PC-3 (cell line): ENCODE results near the gene PRR5. TPM values are rescaled to one million over a fixed set of nuclear protein-coding genes. Genes with fewer than 3 reads are reported as not detected.

Source experiments
- ATAC-seq: fragments of 200-7000 bp; cut with Tn5 transposase; 2 replicates; pipeline ENCODE4 v1.9.1; 2020; ENCODE audit warnings: mild to moderate bottlenecking, moderate library complexity
- BruUV-seq: library from RNA; stranded (reverse); fragments of 400-500 nt; replicated peaks from 2 replicates; lab custom pipeline; 2021; lab: Mats Ljungman, UMichigan
- CTCF ChIA-PET: fragments of 300-600 bp; sonication (Branson Sonifier 250); formaldehyde crosslinking; loops from one replicate; lab custom pipeline; 2022; ENCODE audit warnings: antibody characterized with exemption; lab: Charles Lee
- POLR2A ChIA-PET: fragments of 300-600 bp; sonication (Branson Sonifier 250); formaldehyde crosslinking; loops from one replicate; lab custom pipeline; 2022; ENCODE audit warnings: antibody characterized with exemption; ENCODE audit not compliant: unreplicated experiment; lab: Charles Lee
- DNase-seq: peaks from one replicate; pipeline ENCODE4 v3.0.0-alpha.2; 2015
- H2AFZ ChIP-seq: fragments of 300-600 bp; sonication (generic); 2 replicates; pipeline ENCODE4 v1.6.0; 2016; ENCODE audit warnings: antibody characterized with exemption, low read length
- H3F3A ChIP-seq: fragments of 300-600 bp; sonication (generic); one replicate; pipeline ENCODE4 v1.6.0; 2017; ENCODE audit warnings: antibody characterized with exemption, low read length, control low read depth, mild to moderate bottlenecking; ENCODE audit not compliant: unreplicated experiment
- H3K27ac ChIP-seq: fragments of 300-600 bp; sonication (generic); 2 replicates; pipeline ENCODE4 v1.5.1; 2016; ENCODE audit warnings: mild to moderate bottlenecking, low read length
- H3K27me3 ChIP-seq: fragments of 300-600 bp; sonication (generic); 2 replicates; pipeline ENCODE4 v1.6.1; 2016; ENCODE audit warnings: low read length, mixed read lengths
- H3K36me3 ChIP-seq: fragments of 300-600 bp; sonication (generic); 2 replicates; pipeline ENCODE4 v1.6.1; 2016; ENCODE audit warnings: low read depth, mixed run types, low read length, mixed read lengths
- H3K4me1 ChIP-seq: fragments of 300-600 bp; sonication (generic); 2 replicates; pipeline ENCODE4 v1.5.1; 2016; ENCODE audit warnings: low read length; ENCODE audit not compliant: insufficient read depth
- H3K4me2 ChIP-seq: fragments of 300-600 bp; sonication (generic); 2 replicates; pipeline ENCODE4 v1.6.0; 2016; ENCODE audit warnings: low read length
- H3K4me3 ChIP-seq: fragments of 300-600 bp; sonication (generic); 2 replicates; pipeline ENCODE4 v1.5.1; 2016; ENCODE audit warnings: mild to moderate bottlenecking, low read length, mixed read lengths
- H3K79me2 ChIP-seq: fragments of 300-600 bp; sonication (generic); 2 replicates; pipeline ENCODE4 v1.6.1; 2017; ENCODE audit warnings: low read length, mixed read lengths
- H3K9ac ChIP-seq: fragments of 300-600 bp; sonication (generic); 2 replicates; pipeline ENCODE4 v1.6.0; 2016; ENCODE audit warnings: mild to moderate bottlenecking, low read length
- H3K9me2 ChIP-seq: fragments of 300-600 bp; sonication (generic); replicated peaks from 2 replicates; pipeline ENCODE4 v1.6.1; 2016; ENCODE audit warnings: mixed run types, low read length, mixed read lengths
- H3K9me3 ChIP-seq: fragments of 300-600 bp; sonication (generic); 2 replicates; pipeline ENCODE4 v1.6.1; 2016; ENCODE audit warnings: low read length, mixed read lengths
- H4K20me1 ChIP-seq: fragments of 300-600 bp; sonication (generic); 2 replicates; pipeline ENCODE4 v1.6.1; 2016; ENCODE audit warnings: low read length, mixed read lengths
- EZH2 ChIP-seq: fragments of 300-600 bp; sonication (generic); IDR thresholded peaks from one replicate; pipeline ENCODE4 v1.6.1; 2017; ENCODE audit warnings: antibody characterized with exemption, mild to moderate bottlenecking, low read length; ENCODE audit not compliant: unreplicated experiment
- EZH2phosphoT487 ChIP-seq: fragments of 300-600 bp; sonication (generic); IDR thresholded peaks from 2 replicates; pipeline ENCODE4 v1.6.1; 2018; ENCODE audit warnings: mild to moderate bottlenecking, antibody characterized with exemption, low read length, borderline replicate concordance
- intact Hi-C: fragments of 100-400 bp; cut with micrococcal nuclease; formaldehyde crosslinking; loops from 2 replicates; pipeline ENCODE4 v1.9.0; 2023
- total RNA-seq: library from RNA; depleted of rRNA; stranded (reverse); fragments of >200 nt; gene quantifications from 2 replicates; pipeline ENCODE4 v1.2.3, GENCODE V29; 2014
- TF ChIP-seq, protein P1 (sequence below): fragments of 300-600 bp; sonication (generic); conservative IDR thresholded peaks from 2 replicates; pipeline ENCODE4 v1.5.1; 2017; ENCODE audit warnings: antibody characterized with exemption, low read depth, mild to moderate bottlenecking, low read length

PRR5 gene
- total RNA-seq, 1 experiment from 2014 or later = 14.5 TPM

DNA sequence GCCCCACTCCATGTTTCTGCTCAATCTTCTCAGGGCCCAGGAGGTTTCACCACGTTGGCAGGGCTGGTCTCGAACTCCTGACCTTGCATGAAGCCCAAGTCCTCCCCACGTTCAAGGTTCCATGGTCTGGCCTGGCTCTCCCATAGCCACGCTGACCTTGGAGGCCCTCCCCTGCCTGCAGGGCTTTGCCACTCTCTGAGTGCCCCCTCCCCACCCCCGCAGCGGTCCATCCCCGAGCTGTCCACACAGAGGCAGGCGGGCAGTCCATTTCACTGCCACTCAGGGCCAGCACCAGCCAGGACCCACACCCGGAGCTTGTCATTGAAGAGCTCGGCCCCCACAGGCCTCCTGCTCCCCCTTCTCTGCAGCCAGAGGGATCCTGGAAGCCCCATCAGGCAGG, 81.1 kb downstream of the PRR5 start:
- Histone ChIP-seq H3K4me1 (no peaks in the 10 kb centered on the region), H3K9me2 (no peaks in the 10 kb centered on the region), H3K27me3 (no peaks in the 10 kb centered on the region), H2AFZ (no peak overlapping the region), H3K36me3 (no peaks in the 10 kb centered on the region), H3K27ac (no peak overlapping the region), H3F3A (no peaks in the 10 kb centered on the region), H3K9me3 (no peaks in the 10 kb centered on the region), H3K4me3 (no peak overlapping the region), H3K9ac (no peak overlapping the region), H4K20me1 (no peaks in the 10 kb centered on the region), H3K79me2 (no peaks in the 10 kb centered on the region), H3K4me2 (no peak overlapping the region)
- ATAC-seq (no peak), DNase-seq (no peak)
- ChIA-PET POLR2A (no interaction called here), CTCF (no interaction called here)
- intact Hi-C loops = no loop called here
- TF ChIP-seq, protein P1, sequence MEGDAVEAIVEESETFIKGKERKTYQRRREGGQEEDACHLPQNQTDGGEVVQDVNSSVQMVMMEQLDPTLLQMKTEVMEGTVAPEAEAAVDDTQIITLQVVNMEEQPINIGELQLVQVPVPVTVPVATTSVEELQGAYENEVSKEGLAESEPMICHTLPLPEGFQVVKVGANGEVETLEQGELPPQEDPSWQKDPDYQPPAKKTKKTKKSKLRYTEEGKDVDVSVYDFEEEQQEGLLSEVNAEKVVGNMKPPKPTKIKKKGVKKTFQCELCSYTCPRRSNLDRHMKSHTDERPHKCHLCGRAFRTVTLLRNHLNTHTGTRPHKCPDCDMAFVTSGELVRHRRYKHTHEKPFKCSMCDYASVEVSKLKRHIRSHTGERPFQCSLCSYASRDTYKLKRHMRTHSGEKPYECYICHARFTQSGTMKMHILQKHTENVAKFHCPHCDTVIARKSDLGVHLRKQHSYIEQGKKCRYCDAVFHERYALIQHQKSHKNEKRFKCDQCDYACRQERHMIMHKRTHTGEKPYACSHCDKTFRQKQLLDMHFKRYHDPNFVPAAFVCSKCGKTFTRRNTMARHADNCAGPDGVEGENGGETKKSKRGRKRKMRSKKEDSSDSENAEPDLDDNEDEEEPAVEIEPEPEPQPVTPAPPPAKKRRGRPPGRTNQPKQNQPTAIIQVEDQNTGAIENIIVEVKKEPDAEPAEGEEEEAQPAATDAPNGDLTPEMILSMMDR = no peak
- no peak for TF ChIP-seq EZH2phosphoT487
- TF ChIP-seq EZH2 = no peak
- BruUV-seq = no TSS peak

DNA sequence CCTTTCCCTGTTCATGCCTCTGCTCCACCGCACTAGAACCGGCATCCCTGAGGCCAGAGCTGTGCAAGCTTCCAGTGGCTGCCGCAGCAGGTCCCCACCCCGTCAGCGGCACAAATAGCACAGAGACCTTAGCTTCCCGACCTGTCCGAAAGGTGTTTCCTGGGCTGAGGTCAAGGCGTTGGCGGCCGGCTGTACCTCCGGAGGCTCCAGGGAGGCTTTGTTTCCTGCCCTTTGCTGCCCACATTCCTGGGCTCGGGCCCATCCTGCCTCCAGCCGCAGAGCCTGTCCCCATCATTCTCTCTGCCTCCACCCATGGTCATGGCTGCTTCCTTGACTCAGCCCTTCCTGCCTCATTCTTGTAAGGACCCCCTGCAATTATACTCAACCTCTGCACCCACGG, 81.6 kb downstream of the PRR5 start:
- intact Hi-C loops = no loop called here
- no peaks in the 10 kb centered on the region for H3K27me3 ChIP-seq
- no peak overlapping the region for H3K9ac ChIP-seq
- no peaks in the 10 kb centered on the region for H3K4me1 ChIP-seq
- H3F3A ChIP-seq = no peaks in the 10 kb centered on the region
- H3K9me2 ChIP-seq = no peaks in the 10 kb centered on the region
- DNase-seq = no peak
- H3K9me3 ChIP-seq = no peaks in the 10 kb centered on the region
- POLR2A ChIA-PET = no interaction called here
- ATAC-seq = no peak
- TF ChIP-seq EZH2 (no peak), EZH2phosphoT487 (no peak)
- TF ChIP-seq, protein P1 = no peak
- no peaks in the 10 kb centered on the region for H3K79me2 ChIP-seq
- H3K27ac ChIP-seq = no peak overlapping the region
- no peaks in the 10 kb centered on the region for H3K36me3 ChIP-seq
- no peak overlapping the region for H3K4me2 ChIP-seq
- H2AFZ ChIP-seq = no peak overlapping the region
- BruUV-seq = no TSS peak
- no peak overlapping the region for H3K4me3 ChIP-seq
- CTCF ChIA-PET = no interaction called here
- no peaks in the 10 kb centered on the region for H4K20me1 ChIP-seq

DNA sequence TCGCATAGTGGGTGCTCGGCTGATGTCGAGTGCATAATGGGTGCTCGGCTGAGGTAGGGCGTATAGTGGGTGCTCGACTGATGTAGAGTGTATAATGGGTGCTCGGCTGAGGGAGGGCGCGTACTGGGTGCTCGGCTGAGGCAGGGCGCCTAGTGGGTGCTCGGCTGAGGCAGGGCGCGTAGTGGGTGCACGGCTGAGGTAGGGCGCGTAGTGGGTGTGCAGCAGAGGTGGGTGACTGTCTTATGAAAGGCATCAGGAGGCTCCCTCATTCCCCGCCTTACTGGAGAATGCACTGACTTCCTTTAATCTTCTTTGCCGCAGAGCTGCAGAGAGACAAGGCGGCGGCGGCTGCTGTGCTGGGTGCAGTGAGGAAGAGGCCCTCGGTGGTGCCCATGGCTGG, 84.1 kb downstream of the PRR5 start:
- H3K4me3 ChIP-seq = no peak overlapping the region
- intact Hi-C loops = no loop called here
- H3F3A ChIP-seq = no peaks in the 10 kb centered on the region
- no peak overlapping the region for H2AFZ ChIP-seq
- no peaks in the 10 kb centered on the region for H3K4me1 ChIP-seq
- no peak overlapping the region for H3K9ac ChIP-seq
- no peak overlapping the region for H3K4me2 ChIP-seq
- H3K79me2 ChIP-seq = no peaks in the 10 kb centered on the region
- POLR2A ChIA-PET = no interaction called here
- TF ChIP-seq EZH2 (no peak), EZH2phosphoT487 (no peak)
- TF ChIP-seq, protein P1 = no peak
- no peaks in the 10 kb centered on the region for H4K20me1 ChIP-seq
- DNase-seq = no peak
- no TSS peak for BruUV-seq
- H3K36me3 ChIP-seq = no peaks in the 10 kb centered on the region
- ATAC-seq = no peak
- H3K27ac ChIP-seq = no peak overlapping the region
- H3K27me3 ChIP-seq = no peaks in the 10 kb centered on the region
- H3K9me2 ChIP-seq = no peaks in the 10 kb centered on the region
- no peaks in the 10 kb centered on the region for H3K9me3 ChIP-seq
- CTCF ChIA-PET = no interaction called here
